ENCODE data around the gene HOOK2. TPM values are rescaled to one million over a fixed set of nuclear protein-coding genes. Genes with fewer than 3 reads are reported as not detected.
A peak's percentile ranks its signal among the peaks of the same experiment; 100 is the strongest.

The HOOK2 gene
- total and polyA plus RNA-seq, 2 of the 13 experiments (the other 11 are each of a cell fraction or from before 2014, with no cell fraction given) = 9.2 to 12.9 TPM

DNA sequence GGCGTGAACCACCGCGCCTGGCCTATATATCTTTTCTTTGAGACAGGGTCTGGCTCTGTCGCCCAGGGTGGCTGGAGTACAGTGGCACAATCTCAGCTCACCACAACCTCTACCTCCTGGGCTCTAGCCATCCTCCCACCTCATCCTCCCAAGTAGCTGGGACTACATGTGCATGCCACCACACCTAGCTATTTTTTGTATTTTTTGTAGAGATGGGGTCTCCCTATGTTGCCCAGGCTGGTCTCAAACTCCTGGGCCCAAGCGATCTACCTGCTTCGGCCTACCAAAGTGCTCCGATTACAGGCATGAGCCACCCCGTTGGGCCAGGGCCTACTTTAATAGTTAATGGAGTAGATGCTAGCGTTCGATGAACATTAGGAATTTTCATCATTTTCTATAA lies 55.1 kb downstream of the HOOK2 start:
- in situ Hi-C loops (cut with HindIII; ENCODE audit: extremely low pct_ligation_motif_present, low pct_unique_long_range_greater_than_20kb) = no loop called here
- CTCF ChIA-PET (ENCODE audit: low intra/inter-chr PET ratio, low total read pairs) = no interaction called here

More for the DNA sequence above, 55.1 kb downstream of the HOOK2 start:
- H3K9me3 ChIP-seq (ENCODE audit: low read length) = no peaks in the 10 kb centered on the region
- H2AFZ ChIP-seq (ENCODE audit: low read length) = no peak overlapping the region
- BruUV-seq (replicated peaks) = no TSS peak
- ATAC-seq (no peak), DNase-seq (ENCODE audit: low spot score) (no peak), FAIRE-seq (no peak)
- peaks cover 57% of the 10 kb centered on the region for H3K79me2 ChIP-seq (ENCODE audit: insufficient read depth, low read length)
- peak overlapping the region; percentile 77 for H3K27ac ChIP-seq (ENCODE audit: extremely low read length, insufficient read depth, low read length)
- H4K20me1 ChIP-seq (ENCODE audit: insufficient read depth, low read length) = no peaks in the 10 kb centered on the region
- H3K27me3 ChIP-seq (ENCODE audit: control insufficient read depth in 1 of 2, insufficient read depth in 2 of 2, low read length in 2 of 2) = no peaks in the 10 kb centered on the region; a peak in 1 of 5 replicates
- intact Hi-C loops (cut with micrococcal nuclease; ENCODE audit: unreplicated experiment) = no loop called here
- POLR2A ChIA-PET = no interaction called here
- peaks cover 9% of the 10 kb centered on the region for H3K4me1 ChIP-seq (ENCODE audit: insufficient read depth, low read length)
- peak overlapping the region; percentile 87; the same call in 1 of the 2 replicates for H3K9ac ChIP-seq (ENCODE audit: insufficient read depth, low read depth, low read length)
- H3K36me3 ChIP-seq (replicated peaks in 1 of 2; ENCODE audit: control insufficient read depth in 1 of 2, insufficient read depth in 2 of 2, low read length in 2 of 2) = peaks cover 10 to 32% of the 10 kb centered on the region in 2 experiments
- TF ChIP-seq, protein P1, sequence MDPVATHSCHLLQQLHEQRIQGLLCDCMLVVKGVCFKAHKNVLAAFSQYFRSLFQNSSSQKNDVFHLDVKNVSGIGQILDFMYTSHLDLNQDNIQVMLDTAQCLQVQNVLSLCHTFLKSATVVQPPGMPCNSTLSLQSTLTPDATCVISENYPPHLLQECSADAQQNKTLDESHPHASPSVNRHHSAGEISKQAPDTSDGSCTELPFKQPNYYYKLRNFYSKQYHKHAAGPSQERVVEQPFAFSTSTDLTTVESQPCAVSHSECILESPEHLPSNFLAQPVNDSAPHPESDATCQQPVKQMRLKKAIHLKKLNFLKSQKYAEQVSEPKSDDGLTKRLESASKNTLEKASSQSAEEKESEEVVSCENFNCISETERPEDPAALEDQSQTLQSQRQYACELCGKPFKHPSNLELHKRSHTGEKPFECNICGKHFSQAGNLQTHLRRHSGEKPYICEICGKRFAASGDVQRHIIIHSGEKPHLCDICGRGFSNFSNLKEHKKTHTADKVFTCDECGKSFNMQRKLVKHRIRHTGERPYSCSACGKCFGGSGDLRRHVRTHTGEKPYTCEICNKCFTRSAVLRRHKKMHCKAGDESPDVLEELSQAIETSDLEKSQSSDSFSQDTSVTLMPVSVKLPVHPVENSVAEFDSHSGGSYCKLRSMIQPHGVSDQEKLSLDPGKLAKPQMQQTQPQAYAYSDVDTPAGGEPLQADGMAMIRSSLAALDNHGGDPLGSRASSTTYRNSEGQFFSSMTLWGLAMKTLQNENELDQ (CRISPR knock-in tag; IDR thresholded peaks at IDR 0.05; ENCODE audit: borderline replicate concordance) = no peak
- TF ChIP-seq, protein P2, sequence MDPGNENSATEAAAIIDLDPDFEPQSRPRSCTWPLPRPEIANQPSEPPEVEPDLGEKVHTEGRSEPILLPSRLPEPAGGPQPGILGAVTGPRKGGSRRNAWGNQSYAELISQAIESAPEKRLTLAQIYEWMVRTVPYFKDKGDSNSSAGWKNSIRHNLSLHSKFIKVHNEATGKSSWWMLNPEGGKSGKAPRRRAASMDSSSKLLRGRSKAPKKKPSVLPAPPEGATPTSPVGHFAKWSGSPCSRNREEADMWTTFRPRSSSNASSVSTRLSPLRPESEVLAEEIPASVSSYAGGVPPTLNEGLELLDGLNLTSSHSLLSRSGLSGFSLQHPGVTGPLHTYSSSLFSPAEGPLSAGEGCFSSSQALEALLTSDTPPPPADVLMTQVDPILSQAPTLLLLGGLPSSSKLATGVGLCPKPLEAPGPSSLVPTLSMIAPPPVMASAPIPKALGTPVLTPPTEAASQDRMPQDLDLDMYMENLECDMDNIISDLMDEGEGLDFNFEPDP (CRISPR knock-in tag; conservative IDR thresholded peaks at IDR 0.05) = 0 out of 2 replicates have a peak, but pooled peaks have one; percentile 53
- TF ChIP-seq ZFP62 (CRISPR knock-in tag; IDR thresholded peaks at IDR 0.05) (no peak), ZNF749 (CRISPR knock-in tag; IDR thresholded peaks at IDR 0.05; ENCODE audit: borderline replicate concordance) (no peak), FOXK1 (CRISPR knock-in tag; IDR thresholded peaks at IDR 0.05; ENCODE audit: borderline replicate concordance, low read depth) (no peak), MAFF (IDR thresholded peaks at IDR 0.05; ENCODE audit: low read depth, low read length) (no peak), ZNF333 (CRISPR knock-in tag; IDR thresholded peaks at IDR 0.05; ENCODE audit: borderline replicate concordance) (no peak), ZNF816 (CRISPR knock-in tag; IDR thresholded peaks at IDR 0.05; ENCODE audit: borderline replicate concordance) (no peak)
- 95% methylated on average over 10 of the region's 10 CpGs for WGBS (ENCODE audit: low lambda C conversion rate)
- H3K4me3 ChIP-seq (replicated peaks in 1 of 3; ENCODE audit: insufficient read depth in 1 of 3, low read depth in 2 of 3, low read length in 3 of 3) = peak overlapping the region; percentile 92 to 96 (median 93)
- H3K4me2 ChIP-seq (ENCODE audit: low read depth, low read length) = peak overlapping the region; percentile 90

Data from HepG2 (cell line).